Left lung (tissue), 10 donors: Measurements from ENCODE around the gene MEPCE. TPM values are rescaled to one million over a fixed set of nuclear protein-coding genes. Genes with fewer than 3 reads are reported as not detected.
"Not testable (repeated sequence)": the region's sequence is repeated elsewhere in the genome, so short reads cannot be mapped to it uniquely, and the experiment has no call there.

Experiments used
- ATAC-seq: fragments of 200-7000 bp; cut with Tn5 transposase; one replicate; pipeline ENCODE4 v1.9.1; 2020; ENCODE audit warnings: moderate library complexity
- DNase-seq, 4 donors: peaks; one replicate each; pipeline ENCODE4 v3.0.0-alpha.2; 2013 to 2020
- H3K27ac ChIP-seq, 2 donors: fragments of 200-600 bp; sonication (generic) in 1 of 2; one replicate each; pipeline versions ENCODE4 v1.5.0 to v1.8.0; 2020 to 2021
- H3K27me3 ChIP-seq, 2 donors: fragments of 200-600 bp; sonication (generic) in 1 of 2; one replicate each; pipeline versions ENCODE4 v1.5.0 to v1.8.0; 2020 to 2021
- H3K36me3 ChIP-seq, 2 donors: fragments of 200-600 bp; sonication (generic) in 1 of 2; one replicate each; pipeline versions ENCODE4 v1.5.0 to v1.8.0; 2020 to 2021
- H3K4me1 ChIP-seq, 2 donors: fragments of 200-600 bp; one replicate each; pipeline ENCODE4 v1.8.0; 2021
- H3K4me3 ChIP-seq, 2 donors: fragments of 200-600 bp; sonication (generic) in 1 of 2; one replicate each; pipeline versions ENCODE4 v1.5.0 to v1.8.0; 2020 to 2021; ENCODE audit warnings: mild to moderate bottlenecking in 1 of 2
- H3K9me3 ChIP-seq, 2 donors: fragments of 200-600 bp; sonication (generic) in 1 of 2; one replicate each; pipeline versions ENCODE4 v1.5.0 to v1.8.0; 2020 to 2021
- CTCF ChIP-seq, 2 donors: fragments of 200-600 bp; sonication (generic) in 1 of 2; IDR thresholded peaks; one replicate each; pipeline versions ENCODE4 v1.5.0 to v1.8.0; 2021; ENCODE audit warnings: antibody characterized with exemption in 2 of 2
- intact Hi-C, 2 donors: fragments of 100-400 bp; cut with DNase I; formaldehyde crosslinking; loops; one replicate each; pipeline versions ENCODE4 v1.11.2 to v1.14.2; 2022
- polyA plus RNA-seq, 6 donors: library from polyadenylated mRNA; unstranded; fragments of 120-200 nt; gene quantifications; one replicate each; pipeline ENCODE4 v1.2.1, GENCODE V29; 2013; ENCODE audit not compliant: insufficient read length in 6 of 6
- total RNA-seq, 2 donors: library from RNA; stranded (reverse); fragmentation: NEBNext Ultra II Directional; extraction: Animal tissue kit (Norgen Biotek cat#: 25700); gene quantifications; one replicate each; pipeline ENCODE4 v1.2.1, GENCODE V29; 2021
- donor health status: DM: no; HTN: yes; CAD: no.
- donor health status: DM: no; HTN: no; CAD: no.

Gene MEPCE
- total and polyA plus RNA-seq, 8 donors: 25.0 to 49.3 (median 42.6) TPM

GRCh38 chr7:100443096-100443840, 13.6 kb downstream of the MEPCE start:
- Histone ChIP-seq H3K36me3 (no peaks in the 10 kb centered on the region), H3K4me3 (no peak overlapping the region), H3K9me3 (no peaks in the 10 kb centered on the region), H3K27me3 (no peaks in the 10 kb centered on the region), H3K27ac (peak overlapping the region; percentile 8 to 50), H3K4me1 (peaks cover 0 to 24% of the 10 kb centered on the region in 2 donors)
- intact Hi-C loops: no loop called here
- DNase-seq (peak in 1 of 4 donors; percentile 25), ATAC-seq (no peak)
- no peak for TF ChIP-seq CTCF (IDR thresholded peaks at IDR 0.05)

GRCh38 chr7:100444311-100445278, 15.0 kb downstream of the MEPCE start:
- Histone ChIP-seq H3K4me3 (no peak overlapping the region), H3K9me3 (no peaks in the 10 kb centered on the region), H3K27me3 (no peaks in the 10 kb centered on the region), H3K36me3 (no peaks in the 10 kb centered on the region), H3K4me1 (peaks cover 0 to 26% of the 10 kb centered on the region in 2 donors), H3K27ac (peak overlapping the region; percentile 56 to 74)
- peak; percentile 68 for ATAC-seq
- TF ChIP-seq CTCF (IDR thresholded peaks at IDR 0.05): no peak
- intact Hi-C loops: no loop called here
- peak in 2 of 4 donors; percentile 41 to 48 for DNase-seq

GRCh38 chr7:100446040-100446439, 16.4 kb downstream of the MEPCE start:
- no peak for DNase-seq
- ATAC-seq: no peak
- H3K27ac ChIP-seq: peak overlapping the region in 1 of 2 donors; percentile 33
- H3K4me3 ChIP-seq: no peak overlapping the region
- no peaks in the 10 kb centered on the region for H3K36me3 ChIP-seq
- intact Hi-C loops: no loop called here
- no peaks in the 10 kb centered on the region for H3K9me3 ChIP-seq
- H3K4me1 ChIP-seq: peaks cover 0 to 40% of the 10 kb centered on the region in 2 donors
- TF ChIP-seq CTCF (IDR thresholded peaks at IDR 0.05): no peak
- no peaks in the 10 kb centered on the region for H3K27me3 ChIP-seq

- H3K27ac ChIP-seq, ATAC-seq, H3K9me3 ChIP-seq, H3K36me3 ChIP-seq, intact Hi-C loops, H3K4me3 ChIP-seq, H3K27me3 ChIP-seq, DNase-seq: not testable (repeated sequence)
- H3K4me1 ChIP-seq: peaks cover 0 to 40% of the 10 kb centered on the region in 2 donors
These were observed 17.7 kb downstream of the MEPCE start for GRCh38 chr7:100447363-100447762.

- Histone ChIP-seq H3K27ac (no peak overlapping the region), H3K36me3 (no peaks in the 10 kb centered on the region), H3K4me1 (peaks cover 0 to 37% of the 10 kb centered on the region in 2 donors), H3K4me3 (no peak overlapping the region), H3K9me3 (no peaks in the 10 kb centered on the region), H3K27me3 (no peaks in the 10 kb centered on the region)
- TF ChIP-seq CTCF (IDR thresholded peaks at IDR 0.05): no peak
- intact Hi-C loops: no loop called here
- DNase-seq: no peak
- no peak for ATAC-seq
These were observed 19.7 kb downstream of the MEPCE start for GRCh38 chr7:100449190-100449795.
